Keratinocyte (primary cell): ENCODE data around the gene SOX5. TPM values are rescaled to one million over a fixed set of nuclear protein-coding genes. Genes with fewer than 3 reads are reported as not detected.

Source experiments
- DNase-seq: peaks from one replicate; pipeline ENCODE4 v3.0.0-alpha.2; 2011; ENCODE audit warnings: low read depth, missing footprints, low spot score
- FAIRE-seq: peaks from 2 replicates; lab custom pipeline; 2011; peaks lifted over from hg19 to GRCh38; lab: Jason Lieb, UNC
- H2AFZ ChIP-seq: 2 replicates; pipeline ENCODE4 v1.6.0; 2012; ENCODE audit warnings: low read length, control low read depth, inconsistent platforms; ENCODE audit not compliant: control insufficient read depth
- H3K27ac ChIP-seq: 2 replicates; pipeline ENCODE4 v1.5.1; 2011; ENCODE audit warnings: low read length; ENCODE audit not compliant: control insufficient read depth, insufficient read depth
- H3K27me3 ChIP-seq: 3 replicates; pipeline ENCODE4 v1.6.0; 2011; ENCODE audit warnings: low read length; ENCODE audit not compliant: control insufficient read depth, insufficient read depth; ENCODE audit errors: extremely low read depth
- H3K36me3 ChIP-seq, 2 experiments: 2 replicates in 1 of 2; 3 replicates in 1 of 2; pipeline ENCODE4 v1.5.1; 2011; ENCODE audit warnings: low read length in 2 of 2, mild to moderate bottlenecking in 1 of 2; ENCODE audit not compliant: control insufficient read depth in 2 of 2, insufficient read depth in 2 of 2; ENCODE audit errors: extremely low read depth in 1 of 2
- H3K4me1 ChIP-seq: 3 replicates; pipeline ENCODE4 v1.5.1; 2011; ENCODE audit warnings: low read length; ENCODE audit not compliant: control insufficient read depth, insufficient read depth; ENCODE audit errors: extremely low read depth
- H3K4me2 ChIP-seq: 3 replicates; pipeline ENCODE4 v1.6.0; 2011; ENCODE audit warnings: low read depth, low read length; ENCODE audit not compliant: control insufficient read depth, insufficient read depth; ENCODE audit errors: extremely low read depth
- H3K4me3 ChIP-seq, 3 experiments: fragments of 200-600 bp in 1 of 3; sonication (generic) in 1 of 3; 2 replicates in 2 of 3; 3 replicates in 1 of 3; pipeline ENCODE4 v1.5.1; 2011 to 2016; ENCODE audit warnings: low read length in 3 of 3, mild to moderate bottlenecking in 3 of 3, control low read depth in 2 of 3, inconsistent platforms in 1 of 3, low read depth in 1 of 3, mixed read lengths in 1 of 3, mixed run types in 1 of 3, moderate library complexity in 1 of 3; ENCODE audit not compliant: control insufficient read depth in 2 of 3, insufficient read depth in 2 of 3; ENCODE audit errors: extremely low read depth in 1 of 3
- H3K79me2 ChIP-seq: 2 replicates; pipeline ENCODE4 v1.6.0; 2012; ENCODE audit warnings: low read length; ENCODE audit not compliant: control insufficient read depth, insufficient read depth
- H3K9ac ChIP-seq: 3 replicates; pipeline ENCODE4 v1.6.0; 2011; ENCODE audit warnings: low read length; ENCODE audit not compliant: control insufficient read depth, insufficient read depth; ENCODE audit errors: extremely low read depth
- H3K9me1 ChIP-seq: 3 replicates; pipeline ENCODE4 v1.6.0; 2011; ENCODE audit warnings: low read length; ENCODE audit not compliant: control insufficient read depth, insufficient read depth; ENCODE audit errors: extremely low read depth
- H3K9me3 ChIP-seq: 2 replicates; pipeline ENCODE4 v1.5.1; 2012; ENCODE audit warnings: low read depth, low read length; ENCODE audit not compliant: control insufficient read depth
- H4K20me1 ChIP-seq: 3 replicates; pipeline ENCODE4 v1.6.0; 2011; ENCODE audit warnings: low read length; ENCODE audit not compliant: control insufficient read depth, insufficient read depth; ENCODE audit errors: extremely low read depth
- CTCF ChIP-seq, 3 experiments: IDR thresholded peaks in 1 of 3; conservative IDR thresholded peaks in 1 of 3; optimal IDR thresholded peaks in 1 of 3; 2 replicates in 2 of 3; 3 replicates in 1 of 3; pipeline versions ENCODE3 to v1.5.1; 2011; ENCODE audit warnings: low read length in 3 of 3, mild to moderate bottlenecking in 3 of 3, moderate library complexity in 2 of 3, control low read depth in 1 of 3, inconsistent platforms in 1 of 3; ENCODE audit not compliant: insufficient read depth in 2 of 3; ENCODE audit errors: extremely low read depth in 1 of 3
- EZH2 ChIP-seq: IDR thresholded peaks from one replicate; pipeline ENCODE4 v1.6.1; 2012; ENCODE audit warnings: inconsistent platforms, mild to moderate bottlenecking, low read length, moderate library complexity
- dilution Hi-C: fragments of 300-500 bp; cut with MboI; formaldehyde crosslinking; loops from one replicate; pipeline ENCODE4 v1.7.0; 2020; ENCODE audit warnings: low sequenced_read_pairs; ENCODE audit not compliant: extremely low pct_ligation_motif_present
- polyA plus RNA-seq, 5 experiments: library from polyadenylated mRNA; depleted of rRNA in 3 of 5; stranded (reverse) in 3 of 5; stranded (forward) in 1 of 5; unstranded in 1 of 5; fragments of >200 nt; gene quantifications; 1 replicate in 1 of 5; 2 replicates in 3 of 5; 3 replicates in 1 of 5; pipeline versions ENCODE4 v1.2.1 to v1.2.3, GENCODE V29; 2011 to 2012; ENCODE audit warnings: missing spikeins in 2 of 5, low read depth in 1 of 5, low replicate concordance in 1 of 5

SOX5 gene
- polyA plus RNA-seq, 1 donor (not counting 4 experiments of a cell fraction or from before 2014, with no cell fraction given), result not detected

- Histone ChIP-seq H3K4me2 (no peak overlapping the region), H3K9me1 (no peaks in the 10 kb centered on the region), H4K20me1 (no peaks in the 10 kb centered on the region), H3K4me3 (no peak overlapping the region), H2AFZ (no peak overlapping the region), H3K27me3 (no peaks in the 10 kb centered on the region), H3K79me2 (no peaks in the 10 kb centered on the region), H3K27ac (no peak overlapping the region), H3K4me1 (no peaks in the 10 kb centered on the region), H3K36me3 (no peaks in the 10 kb centered on the region), H3K9ac (no peak overlapping the region), H3K9me3 (no peaks in the 10 kb centered on the region)
- FAIRE-seq (no peak), DNase-seq (no peak)
- no peak for TF ChIP-seq EZH2
- no peak for TF ChIP-seq CTCF (optimal IDR thresholded peaks at IDR 0.05 in 1 of 3, IDR thresholded peaks at IDR 0.05 in 1 of 3, conservative IDR thresholded peaks at IDR 0.05 in 1 of 3; ENCODE audit: extremely low read depth in 1 of 3, insufficient read depth in 2 of 3, low read length in 3 of 3)
- dilution Hi-C loops, result no loop called here
Measured at GRCh38 chr12:23555825-23556207, 393.7 kb downstream of the SOX5 start.

GRCh38 chr12:23555180-23555824 lies 394.2 kb downstream of the SOX5 start:
- Histone ChIP-seq H3K9me3 (no peaks in the 10 kb centered on the region), H3K4me3 (no peak overlapping the region), H3K4me2 (no peak overlapping the region), H3K36me3 (no peaks in the 10 kb centered on the region), H3K27me3 (no peaks in the 10 kb centered on the region), H3K4me1 (no peaks in the 10 kb centered on the region), H2AFZ (no peak overlapping the region), H4K20me1 (no peaks in the 10 kb centered on the region), H3K9me1 (no peaks in the 10 kb centered on the region), H3K27ac (no peak overlapping the region), H3K79me2 (no peaks in the 10 kb centered on the region), H3K9ac (no peak overlapping the region)
- no peak for DNase-seq
- dilution Hi-C loops, result no loop called here
- no peak for FAIRE-seq
- TF ChIP-seq EZH2, result no peak
- no peak for TF ChIP-seq CTCF (optimal IDR thresholded peaks at IDR 0.05 in 1 of 3, IDR thresholded peaks at IDR 0.05 in 1 of 3, conservative IDR thresholded peaks at IDR 0.05 in 1 of 3; ENCODE audit: extremely low read depth in 1 of 3, insufficient read depth in 2 of 3, low read length in 3 of 3)
